ENCODE measurements around the gene ACER3.
"Not testable (repeated sequence)": the region's sequence is repeated elsewhere in the genome, so short reads cannot be mapped to it uniquely, and the experiment has no call there.

Gene ACER3

GRCh38 chr11:76939219-76939631, 78.5 kb downstream of the ACER3 start:
- DNase-seq, result no peak

- DNase-seq, result no peak
These were observed 83.5 kb downstream of the ACER3 start for GRCh38 chr11:76944225-76944624.

GRCh38 chr11:76946223-76946622, 85.5 kb downstream of the ACER3 start:
- DNase-seq, result no peak

GRCh38 chr11:76947190-76947589, 86.5 kb downstream of the ACER3 start:
- DNase-seq, result no peak

GRCh38 chr11:76947800-76948199, 87.1 kb downstream of the ACER3 start:
- DNase-seq, result no peak

GRCh38 chr11:76955459-76956114, 94.9 kb downstream of the ACER3 start:
- DNase-seq, result no peak

GRCh38 chr11:76962583-76963416, 102.1 kb downstream of the ACER3 start:
- no peak for DNase-seq

- not testable (repeated sequence) for DNase-seq
These were observed 102.9 kb downstream of the ACER3 start for GRCh38 chr11:76963417-76964168.

- no peak for DNase-seq
These were observed 111.3 kb downstream of the ACER3 start for GRCh38 chr11:76972051-76972450.

- DNase-seq, result no peak
These were observed 113.6 kb downstream of the ACER3 start for GRCh38 chr11:76974179-76974891.

- DNase-seq, result no peak
These were observed 114.8 kb downstream of the ACER3 start for GRCh38 chr11:76975513-76975912.

- no peak for DNase-seq
These were observed 117.1 kb downstream of the ACER3 start for GRCh38 chr11:76977791-76978190.

- no peak for DNase-seq
These were observed 117.5 kb downstream of the ACER3 start for GRCh38 chr11:76978239-76978638.

- DNase-seq, result no peak
These were observed 118.1 kb downstream of the ACER3 start for GRCh38 chr11:76978818-76979217.

- no peak for DNase-seq
These were observed 119.5 kb downstream of the ACER3 start for GRCh38 chr11:76980196-76980595.

- DNase-seq, result no peak
These were observed 124.0 kb downstream of the ACER3 start for GRCh38 chr11:76984743-76985142.

GRCh38 chr11:76987203-76987602, 126.5 kb downstream of the ACER3 start:
- DNase-seq, result no peak

GRCh38 chr11:76990628-76991027, 129.9 kb downstream of the ACER3 start:
- no peak for DNase-seq

- no peak for DNase-seq
These were observed 134.4 kb downstream of the ACER3 start for GRCh38 chr11:76995081-76995576.

- no peak for DNase-seq
These were observed 136.8 kb downstream of the ACER3 start for GRCh38 chr11:76997512-76997911.

- DNase-seq, result no peak
These were observed 138.9 kb downstream of the ACER3 start for GRCh38 chr11:76999597-76999996.

- DNase-seq, result no peak
These were observed 140.9 kb downstream of the ACER3 start for GRCh38 chr11:77001613-77002012.

GRCh38 chr11:77002776-77003175, 142.1 kb downstream of the ACER3 start:
- DNase-seq, result no peak

Data from activated CD4-positive, alpha-beta T cell treated with anti-CD3 and anti-CD28 coated beads for 4 hours (primary cell).